ENCODE data around the gene RAPH1.

RAPH1 gene

DNA sequence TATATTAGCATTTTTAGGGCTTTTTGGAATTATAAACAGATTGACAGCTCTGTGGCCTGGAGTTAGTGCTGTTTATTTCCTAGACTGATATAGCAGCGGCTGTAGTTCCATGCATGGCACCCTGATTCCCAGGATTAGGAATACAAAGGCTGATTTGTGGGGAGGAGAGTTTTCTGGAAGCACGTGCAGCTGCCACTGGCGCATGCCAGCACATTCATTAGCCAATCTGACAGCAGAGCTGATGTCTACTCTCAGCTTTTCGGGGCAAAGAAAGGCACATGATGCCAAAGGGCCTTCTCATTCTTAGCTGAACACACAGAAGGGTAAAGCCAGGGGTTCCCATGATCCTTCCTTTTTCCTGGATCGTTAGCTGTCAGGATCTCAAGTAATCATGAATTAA is 45.7 kb upstream of the RAPH1 start:
- no peak overlapping the region for H3K4me3 ChIP-seq (ENCODE audit: low read depth, low read length)
- DNase-seq (ENCODE audit: low read depth, low spot score), result no peak
- TF ChIP-seq, protein P1, sequence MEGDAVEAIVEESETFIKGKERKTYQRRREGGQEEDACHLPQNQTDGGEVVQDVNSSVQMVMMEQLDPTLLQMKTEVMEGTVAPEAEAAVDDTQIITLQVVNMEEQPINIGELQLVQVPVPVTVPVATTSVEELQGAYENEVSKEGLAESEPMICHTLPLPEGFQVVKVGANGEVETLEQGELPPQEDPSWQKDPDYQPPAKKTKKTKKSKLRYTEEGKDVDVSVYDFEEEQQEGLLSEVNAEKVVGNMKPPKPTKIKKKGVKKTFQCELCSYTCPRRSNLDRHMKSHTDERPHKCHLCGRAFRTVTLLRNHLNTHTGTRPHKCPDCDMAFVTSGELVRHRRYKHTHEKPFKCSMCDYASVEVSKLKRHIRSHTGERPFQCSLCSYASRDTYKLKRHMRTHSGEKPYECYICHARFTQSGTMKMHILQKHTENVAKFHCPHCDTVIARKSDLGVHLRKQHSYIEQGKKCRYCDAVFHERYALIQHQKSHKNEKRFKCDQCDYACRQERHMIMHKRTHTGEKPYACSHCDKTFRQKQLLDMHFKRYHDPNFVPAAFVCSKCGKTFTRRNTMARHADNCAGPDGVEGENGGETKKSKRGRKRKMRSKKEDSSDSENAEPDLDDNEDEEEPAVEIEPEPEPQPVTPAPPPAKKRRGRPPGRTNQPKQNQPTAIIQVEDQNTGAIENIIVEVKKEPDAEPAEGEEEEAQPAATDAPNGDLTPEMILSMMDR (IDR thresholded peaks at IDR 0.05; ENCODE audit: low read depth, low read length), result no peak
- in situ Hi-C loops (cut with HindIII; ENCODE audit: low sequenced_read_pairs), result no loop called here

DNA sequence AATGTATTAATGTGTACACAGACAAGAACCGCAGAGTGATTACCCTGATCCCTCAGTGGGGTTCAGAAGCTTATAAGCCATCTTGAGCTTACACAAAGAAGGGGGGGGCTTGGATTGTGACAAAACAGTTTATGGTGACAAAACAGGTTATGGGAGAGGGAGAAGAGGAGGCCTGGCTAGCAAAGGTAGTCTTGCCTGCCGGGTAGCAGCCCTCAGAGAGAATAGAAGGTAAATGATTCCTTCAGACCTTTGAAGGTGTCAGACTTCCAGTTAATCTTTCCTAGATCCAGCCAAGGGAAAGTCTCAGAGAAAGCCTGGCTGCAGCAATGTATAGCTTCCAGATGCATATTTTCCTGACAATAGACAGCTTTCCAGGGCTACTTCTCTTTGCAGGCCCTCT is 44.6 kb upstream of the RAPH1 start:
- H3K4me3 ChIP-seq (ENCODE audit: low read depth, low read length), result no peak overlapping the region
- no peak for DNase-seq (ENCODE audit: low read depth, low spot score)
- TF ChIP-seq, protein P1 (IDR thresholded peaks at IDR 0.05; ENCODE audit: low read depth, low read length), result no peak
- in situ Hi-C loops (cut with HindIII; ENCODE audit: low sequenced_read_pairs), result no loop called here

DNA sequence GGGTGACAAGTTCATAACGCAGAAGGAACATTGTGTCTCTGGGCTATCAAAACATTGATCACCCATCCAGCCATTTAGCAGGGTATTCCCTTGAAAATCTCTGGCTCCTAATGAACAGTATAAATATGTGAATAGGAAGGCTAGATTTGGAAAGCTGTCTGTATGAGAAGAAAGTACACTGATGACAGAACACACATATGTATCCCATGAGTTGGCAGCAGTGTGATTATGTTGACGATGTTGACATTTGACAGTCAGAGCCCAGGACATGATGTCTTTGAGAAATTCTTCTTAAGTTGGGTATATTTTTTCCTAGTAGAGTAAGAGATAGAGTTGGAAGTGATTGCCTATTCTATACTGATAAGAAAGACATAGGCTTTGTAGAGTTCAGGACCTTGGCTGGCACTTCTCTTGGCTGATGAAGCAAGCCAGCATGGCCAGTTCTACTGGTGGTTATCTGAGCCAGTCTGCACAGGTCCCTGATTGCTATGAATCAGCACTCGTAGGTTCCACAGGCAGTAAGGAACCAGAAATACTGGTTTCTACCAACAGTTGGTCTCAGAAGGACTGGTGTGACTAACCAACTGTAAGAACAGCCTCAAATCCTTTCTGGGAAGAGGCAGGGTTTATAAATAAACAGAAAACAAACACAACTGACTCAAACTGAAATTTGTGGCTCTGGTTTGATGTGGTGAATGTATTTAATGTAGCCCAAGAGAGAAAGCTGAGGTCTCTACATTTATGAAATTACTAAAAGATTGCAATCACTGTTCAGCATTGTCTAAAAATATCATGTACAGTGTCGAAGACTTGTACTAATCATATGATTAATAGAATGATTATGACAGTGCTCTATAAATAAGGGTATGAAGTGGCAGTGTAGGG is 43.9 kb upstream of the RAPH1 start:
- in situ Hi-C loops (cut with HindIII; ENCODE audit: low sequenced_read_pairs), result no loop called here
- DNase-seq (ENCODE audit: low read depth, low spot score), result peak; percentile 75
- TF ChIP-seq, protein P1 (IDR thresholded peaks at IDR 0.05; ENCODE audit: low read depth, low read length), result no peak
- H3K4me3 ChIP-seq (ENCODE audit: low read depth, low read length), result no peak overlapping the region

DNA sequence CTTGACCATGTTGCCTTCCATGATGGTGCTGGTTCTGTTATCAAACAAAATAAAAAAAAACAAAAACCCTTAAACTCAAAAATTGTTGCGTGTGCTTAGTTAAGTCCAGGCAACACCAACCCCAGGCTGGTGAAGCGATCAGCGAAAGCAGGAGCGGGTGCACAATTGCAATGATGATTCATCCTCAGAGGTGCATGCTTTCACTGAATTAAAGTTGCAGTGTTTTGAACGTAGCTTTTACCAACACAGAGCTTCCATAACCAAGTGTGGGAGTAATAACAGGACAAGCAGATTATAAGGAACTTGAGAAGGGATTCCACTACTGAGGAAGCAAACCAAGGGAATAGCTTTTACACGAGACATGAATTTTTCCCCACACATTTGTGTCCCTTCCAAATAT is 39.7 kb upstream of the RAPH1 start:
- no peak overlapping the region for H3K4me3 ChIP-seq (ENCODE audit: low read depth, low read length)
- TF ChIP-seq, protein P1 (IDR thresholded peaks at IDR 0.05; ENCODE audit: low read depth, low read length), result no peak
- DNase-seq (ENCODE audit: low read depth, low spot score), result no peak
- in situ Hi-C loops (cut with HindIII; ENCODE audit: low sequenced_read_pairs), result no loop called here

DNA sequence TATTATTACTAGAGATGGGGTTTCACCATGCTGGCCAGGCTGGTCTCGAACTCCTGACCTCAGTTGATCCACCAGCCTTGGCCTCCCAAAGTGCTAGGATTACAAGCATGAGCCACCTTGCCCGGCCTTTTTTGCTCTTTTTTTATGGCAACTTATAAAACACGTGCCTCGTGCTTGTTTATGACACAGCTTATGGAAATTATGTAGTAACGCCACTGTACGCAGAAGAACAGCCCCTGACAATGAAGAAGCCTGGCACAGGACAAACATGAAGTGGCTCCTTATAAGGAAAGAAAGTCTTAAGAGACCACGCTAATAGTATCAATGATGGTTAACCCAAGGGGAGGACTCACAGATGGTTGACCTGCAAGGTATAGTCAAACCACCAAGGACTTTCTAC is 37.2 kb upstream of the RAPH1 start:
- H3K4me3 ChIP-seq (ENCODE audit: low read depth, low read length), result no peak overlapping the region
- in situ Hi-C loops (cut with HindIII; ENCODE audit: low sequenced_read_pairs), result no loop called here
- TF ChIP-seq, protein P1 (IDR thresholded peaks at IDR 0.05; ENCODE audit: low read depth, low read length), result no peak
- DNase-seq (ENCODE audit: low read depth, low spot score), result no peak

DNA sequence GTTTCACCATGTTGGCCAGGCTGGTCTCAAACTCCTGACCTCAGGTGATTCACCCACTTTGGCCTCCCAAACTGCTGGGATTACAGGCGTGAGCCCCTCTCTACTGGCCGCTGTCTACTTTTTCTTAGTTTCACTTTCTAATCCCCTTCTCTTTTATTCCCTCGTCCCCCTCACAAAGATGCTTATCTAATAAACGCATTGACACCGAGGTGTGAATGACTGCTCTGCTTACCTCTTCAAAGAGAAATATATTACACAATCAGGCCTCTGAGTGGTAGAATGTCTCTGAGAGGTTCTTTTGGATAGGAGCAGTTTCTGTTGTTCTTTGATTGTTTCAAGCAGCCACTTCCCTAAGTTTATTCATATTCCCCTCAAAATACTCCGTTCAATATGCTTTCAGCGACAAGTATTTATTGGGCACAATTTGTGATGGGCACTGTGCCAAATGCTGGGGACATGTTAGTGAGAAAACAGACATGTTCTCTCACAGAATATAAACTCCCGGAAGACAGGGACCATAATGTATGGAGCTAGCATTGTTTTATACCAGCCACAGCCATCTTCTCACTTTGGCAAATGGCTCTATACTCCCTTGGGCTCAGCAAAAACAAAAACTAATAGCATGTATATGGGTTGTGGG is 34.7 kb upstream of the RAPH1 start:
- TF ChIP-seq, protein P1 (IDR thresholded peaks at IDR 0.05; ENCODE audit: low read depth, low read length), result no peak
- H3K4me3 ChIP-seq (ENCODE audit: low read depth, low read length), result no peak overlapping the region
- in situ Hi-C loops (cut with HindIII; ENCODE audit: low sequenced_read_pairs), result no loop called here

More for the DNA sequence above, 34.7 kb upstream of the RAPH1 start:
- no peak for DNase-seq (ENCODE audit: low read depth, low spot score)
